Heart right ventricle (tissue), 16 donors: ENCODE results near the gene VTI1B. TPM values are rescaled to one million over a fixed set of nuclear protein-coding genes. Genes with fewer than 3 reads are reported as not detected.

ENCODE experiments used
- ATAC-seq, 8 donors: fragments of 200-7000 bp; cut with Tn5 transposase; one replicate each; pipeline ENCODE4 v1.9.1; 2020; ENCODE audit warnings: mild to moderate bottlenecking in 8 of 8, moderate library complexity in 8 of 8, moderate number of reproducible peaks in 1 of 8
- DNase-seq, 2 donors: peaks; one replicate each; pipeline ENCODE4 v3.0.0-alpha.2; 2020
- H3K27ac ChIP-seq, 10 donors: fragments of 200-600 bp; sonication (generic) in 2 of 10; one replicate each; pipeline versions ENCODE4 v1.5.0 to v1.8.0; 2020 to 2022; ENCODE audit warnings: mild to moderate bottlenecking in 3 of 10
- H3K27me3 ChIP-seq, 7 donors: fragments of 200-600 bp; one replicate each; pipeline ENCODE4 v1.8.0; 2021 to 2022; ENCODE audit warnings: mild to moderate bottlenecking in 2 of 7
- H3K36me3 ChIP-seq, 9 donors: fragments of 200-600 bp; sonication (generic) in 1 of 9; one replicate each; pipeline versions ENCODE4 v1.5.0 to v1.8.0; 2020 to 2022; ENCODE audit warnings: mild to moderate bottlenecking in 2 of 9
- H3K4me1 ChIP-seq, 9 donors: fragments of 200-600 bp; sonication (generic) in 1 of 9; one replicate each; pipeline versions ENCODE4 v1.5.0 to v1.8.0; 2020 to 2022; ENCODE audit warnings: mild to moderate bottlenecking in 4 of 9
- H3K4me3 ChIP-seq, 10 donors: fragments of 200-600 bp; sonication (generic) in 2 of 10; one replicate each; pipeline versions ENCODE4 v1.5.0 to v1.8.0; 2020 to 2022; ENCODE audit warnings: mild to moderate bottlenecking in 7 of 10, moderate library complexity in 2 of 10
- H3K9me3 ChIP-seq, 11 donors: fragments of 200-600 bp in 10 of 11; sonication (generic) in 2 of 11; one replicate each; pipeline versions ENCODE4 v1.5.0 to v1.8.0; 2013 to 2022; ENCODE audit warnings: mild to moderate bottlenecking in 2 of 11, control low read depth in 1 of 11, moderate library complexity in 1 of 11
- CTCF ChIP-seq, 9 donors: fragments of 200-600 bp; sonication (generic) in 2 of 9; IDR thresholded peaks; one replicate each; pipeline versions ENCODE4 v1.5.0 to v1.8.0; 2021 to 2022; ENCODE audit warnings: antibody characterized with exemption in 9 of 9, mild to moderate bottlenecking in 5 of 9, moderate library complexity in 1 of 9
- WGBS, 2 donors: extraction: QIAGEN DNeasy Blood & Tissue Kit; methylation state at CpG; one replicate each; pipeline ENCODE4 v1.1.7; 2013; ENCODE audit warnings: inconsistent platforms in 1 of 2; 5-methylcytosine and 5-hydroxymethylcytosine counted together
- intact Hi-C, 10 donors: fragments of 100-400 bp; cut with DNase I; formaldehyde crosslinking; loops; one replicate each; pipeline versions ENCODE4 v1.11.1 to v1.14.2; 2022
- polyA plus RNA-seq, 2 donors: library from polyadenylated mRNA; stranded (reverse); fragments of 200-250 nt; gene quantifications; one replicate each; pipeline ENCODE4 v1.2.3, GENCODE V29; 2013
- total RNA-seq, 10 donors: library from RNA; stranded (reverse); fragmentation: NEBNext Ultra II Directional in 3 of 10; extraction: Animal tissue kit (Norgen Biotek cat#: 25700) in 3 of 10; gene quantifications; one replicate each; pipeline versions ENCODE4 v1.2.1 to v1.2.4, GENCODE V29; 2021 to 2023
- donor health status: Arrhythmogenic right ventricular cardiomyopathy.
- donor health status: ischemic (EF 13 %, LVEDD 7.1; RV severe dilation, severe dysfunction).
- donor health status: healthy with polysubstance abuse.
- donor health status: DM: no; HTN: yes; CAD: no.
- donor health status: DM: no; HTN: no; CAD: no.
- donor health status: ischemic (EF 25% LVEDD 6.9; RV normal size, moderate dysfunction).
- donor health status: ischemic (EF 25% LVEDD 5.7; RV mildly dilated, moderate dysfunction).
- donor health status: healthy.
- donor health status: DM: yes; HTN: yes; CAD: no.
- donor health status: Ischemic cardiomyopathy.
- donor health status: ischemic (EF 35%, LVEDD 5.7; RV mildly dilated, moderate dysfunction).
- donor health status: nonischemic (EF 11% LVEDD 7.7; RV severe dilation, severe dysfunction).
- donor health status: DM: yes; HTN: yes; CAD: no.
- donor health status: PGD.
- donor health status: ischemic (EF 29% LVEDD 5.4; RV normal size, mild dysfunction).
- donor health status: nonischemic (EF 23%, LVEDD 6.1; RV moderate dilation, normal function).

VTI1B gene
- total and polyA plus RNA-seq, 12 donors, result 64.7 to 153 (median 121) TPM

DNA sequence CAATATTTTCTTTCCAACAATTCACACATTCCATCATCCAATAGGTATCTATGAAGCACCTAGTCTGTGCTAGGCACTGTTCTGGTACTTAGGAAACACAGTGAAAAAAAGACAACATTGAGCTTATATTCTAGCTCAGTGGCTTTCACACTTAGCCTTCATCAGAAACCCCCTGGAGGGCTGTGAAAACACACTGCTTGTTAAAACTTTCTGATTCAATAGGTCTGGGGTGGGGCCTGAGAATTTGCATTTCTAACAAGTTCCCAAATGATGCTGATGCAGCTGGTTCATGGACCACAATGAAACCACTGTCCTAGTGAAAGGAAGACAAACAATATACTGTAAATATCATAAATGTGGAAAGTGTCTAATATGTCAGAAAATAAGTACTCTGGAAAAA, 5.9 kb downstream of the VTI1B start:
- no peak for DNase-seq
- Histone ChIP-seq H3K4me1 (peaks cover 7 to 35% (median 20%) of the 10 kb centered on the region in 9 donors), H3K27ac (no peak overlapping the region), H3K4me3 (no peak overlapping the region), H3K9me3 (no peaks in the 10 kb centered on the region), H3K27me3 (no peaks in the 10 kb centered on the region), H3K36me3 (no peaks in the 10 kb centered on the region)
- ATAC-seq, result no peak
- intact Hi-C loops, result loop anchor here in 5 of 10 donors (2.0 to 5.0 kb wide), 3 partner anchors 50 to 56 kb away; partner anchors contain the start of gene ARG2 (in 4 of the 5)
- no peak for TF ChIP-seq CTCF (IDR thresholded peaks at IDR 0.05)

DNA sequence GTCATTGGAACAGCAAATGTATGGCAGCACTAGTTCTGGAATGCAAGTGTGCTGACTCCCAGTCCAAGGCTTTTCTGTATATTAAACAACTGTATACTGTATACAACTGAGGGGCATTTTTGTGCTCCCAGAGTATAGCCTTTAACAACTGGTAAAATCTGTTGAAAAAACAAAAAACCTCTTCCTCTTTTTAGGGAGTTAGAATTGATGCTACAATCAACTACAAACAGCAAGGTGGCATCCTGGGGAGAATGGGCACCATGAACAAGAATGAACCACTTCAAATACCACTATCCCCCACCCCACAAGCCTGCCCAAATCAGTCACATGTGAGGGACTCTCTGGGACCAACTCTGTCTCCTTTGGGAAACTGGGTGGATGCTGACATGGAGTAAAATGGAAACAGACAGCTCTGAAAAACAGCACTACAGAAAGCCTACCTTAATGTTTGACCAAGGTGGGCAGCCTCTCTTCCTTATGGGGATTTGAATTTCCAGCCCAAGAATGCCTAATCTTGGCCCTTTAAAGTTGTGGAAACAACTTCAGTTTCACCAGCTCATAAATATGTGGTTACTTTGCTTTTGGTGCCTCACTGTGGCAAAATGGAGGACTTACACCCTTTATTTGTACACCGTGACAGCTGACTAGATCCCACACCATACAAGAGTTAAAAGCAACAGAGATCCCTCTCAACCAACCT, 7.5 kb downstream of the VTI1B start:
- H3K9me3 ChIP-seq, result no peaks in the 10 kb centered on the region
- peaks cover 0 to 4% (median 0%) of the 10 kb centered on the region in 9 donors for H3K36me3 ChIP-seq
- peak in 1 of 2 donors; percentile 19 for DNase-seq
- 12 to 17% methylated on average over 1 of the region's 1 CpG for WGBS, 2 donors
- intact Hi-C loops, result loop anchor here in 8 of 10 donors (1.0 to 5.0 kb wide), 4 partner anchors 48 to 55 kb away; partner anchors contain the start of gene ARG2 (in 6 of the 8)
- H3K27me3 ChIP-seq, result no peaks in the 10 kb centered on the region
- H3K27ac ChIP-seq, result no peak overlapping the region
- peaks cover 0 to 21% (median 4%) of the 10 kb centered on the region in 9 donors for H3K4me1 ChIP-seq
- ATAC-seq, result peak; percentile 61 to 85 (median 66)
- TF ChIP-seq CTCF (IDR thresholded peaks at IDR 0.05), result peak in 8 of 9 donors; percentile 29 to 71 (median 61)
- H3K4me3 ChIP-seq, result no peak overlapping the region

GRCh38 chr14:67665868-67666267, 8.6 kb downstream of the VTI1B start:
- DNase-seq (no peak), ATAC-seq (peak in 1 of 8 donors; percentile 63)
- H3K27me3 ChIP-seq, result no peaks in the 10 kb centered on the region
- peaks cover 0 to 15% (median 0%) of the 10 kb centered on the region in 9 donors for H3K36me3 ChIP-seq
- intact Hi-C loops, result loop anchor here in 7 of 10 donors (2.0 to 5.0 kb wide), 3 partner anchors 47 to 54 kb away; partner anchors contain the start of gene ARG2 (in 6 of the 7)
- no peak overlapping the region for H3K27ac ChIP-seq
- TF ChIP-seq CTCF (IDR thresholded peaks at IDR 0.05), result no peak
- WGBS, 2 donors, result 87% methylated on average over 2 of the region's 2 CpGs
- H3K4me3 ChIP-seq, result no peak overlapping the region
- peaks cover 0 to 21% (median 0%) of the 10 kb centered on the region in 9 donors for H3K4me1 ChIP-seq
- no peaks in the 10 kb centered on the region for H3K9me3 ChIP-seq

DNA sequence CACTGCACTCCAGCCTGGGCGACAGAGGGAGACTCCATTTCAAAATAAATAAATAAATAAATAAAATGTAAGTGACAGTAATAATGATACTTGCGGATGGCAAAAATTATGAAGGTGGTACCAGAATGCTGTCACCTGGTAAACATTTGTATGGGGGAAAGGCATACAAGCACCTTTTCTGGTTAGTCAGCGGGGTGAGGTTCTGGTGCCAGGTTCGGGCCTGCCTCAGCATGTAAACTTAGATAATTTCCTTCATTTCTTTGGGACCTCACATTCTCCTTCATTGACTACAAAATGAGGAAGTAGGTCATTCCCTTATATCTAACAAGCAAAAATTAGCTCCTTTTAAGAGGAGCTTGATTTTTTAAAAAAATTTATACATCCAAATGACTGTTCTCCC, 10.8 kb downstream of the VTI1B start:
- 84 to 96% methylated on average over 4 of the region's 4 CpGs for WGBS, 2 donors

More for the DNA sequence above, 10.8 kb downstream of the VTI1B start:
- H3K36me3 ChIP-seq, result peaks cover 0 to 37% (median 5%) of the 10 kb centered on the region in 9 donors
- H3K27me3 ChIP-seq, result no peaks in the 10 kb centered on the region
- intact Hi-C loops, result no loop called here
- H3K27ac ChIP-seq, result no peak overlapping the region
- no peak for TF ChIP-seq CTCF (IDR thresholded peaks at IDR 0.05)
- DNase-seq (no peak), ATAC-seq (no peak)
- no peak overlapping the region for H3K4me3 ChIP-seq
- no peaks in the 10 kb centered on the region for H3K9me3 ChIP-seq
- H3K4me1 ChIP-seq, result peaks cover 0 to 21% (median 0%) of the 10 kb centered on the region in 9 donors
